ENCODE data around the gene SENP1.

Gene SENP1

DNA sequence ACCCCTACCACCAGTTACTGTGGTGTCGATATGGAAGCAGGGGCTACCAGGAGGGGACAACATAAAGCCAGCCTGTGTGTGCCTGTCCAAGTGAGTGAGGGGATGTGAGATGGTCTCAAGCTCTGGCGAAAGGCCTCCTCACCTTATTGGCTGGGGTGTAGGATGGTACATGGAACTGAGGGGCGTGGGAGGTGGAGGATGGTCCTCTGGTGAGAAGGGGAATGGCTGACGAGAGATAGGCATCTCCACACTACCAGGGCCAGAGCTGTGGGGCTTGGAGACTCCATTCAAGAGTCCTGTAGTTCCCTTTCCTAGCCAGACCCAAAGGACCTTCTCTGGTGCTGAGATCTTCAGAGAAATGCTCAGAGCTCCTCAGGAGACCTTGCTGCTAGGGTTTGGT is 69.1 kb downstream of the SENP1 start:
- DNase-seq (ENCODE audit: low read depth): no peak

- DNase-seq (ENCODE audit: low read depth): no peak
Measured at GRCh38 chr12:48034835-48035805, 70.8 kb downstream of the SENP1 start.

- no peak for DNase-seq (ENCODE audit: low read depth)
Measured at GRCh38 chr12:48033451-48033850, 72.4 kb downstream of the SENP1 start.

GRCh38 chr12:48032597-48032996 is 73.3 kb downstream of the SENP1 start:
- DNase-seq (ENCODE audit: low read depth): no peak

- DNase-seq (ENCODE audit: low read depth): no peak
Measured at GRCh38 chr12:48031135-48031960, 74.5 kb downstream of the SENP1 start.

DNA sequence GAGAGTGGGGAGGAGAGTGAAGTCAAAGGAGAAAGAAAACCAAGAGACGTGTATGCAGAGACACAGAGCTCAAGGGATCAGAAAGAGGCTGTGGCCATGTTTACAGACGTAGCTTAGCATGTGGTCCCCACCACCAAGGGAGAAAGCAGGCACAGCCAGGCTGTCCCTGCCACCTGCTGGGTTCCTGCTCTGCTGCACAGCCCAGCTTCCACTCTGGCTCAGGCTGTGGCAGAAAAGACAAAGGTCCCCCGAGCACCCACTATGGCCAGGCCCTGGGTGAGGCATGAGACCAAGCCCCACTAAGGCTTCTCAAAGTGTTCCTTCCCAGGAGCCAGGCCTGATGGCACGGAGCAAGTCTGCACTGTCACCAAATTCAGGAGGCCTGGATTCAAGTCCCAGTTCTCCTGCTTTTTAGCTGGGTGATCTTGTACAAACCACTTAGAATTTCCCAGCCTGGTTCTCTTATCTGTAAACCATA is 75.7 kb downstream of the SENP1 start:
- no peak for DNase-seq (ENCODE audit: low read depth)

- DNase-seq (ENCODE audit: low read depth): no peak
Measured at GRCh38 chr12:48029491-48030172, 76.2 kb downstream of the SENP1 start.

GRCh38 chr12:48028541-48029431 is 77.1 kb downstream of the SENP1 start:
- DNase-seq (ENCODE audit: low read depth): no peak

DNA sequence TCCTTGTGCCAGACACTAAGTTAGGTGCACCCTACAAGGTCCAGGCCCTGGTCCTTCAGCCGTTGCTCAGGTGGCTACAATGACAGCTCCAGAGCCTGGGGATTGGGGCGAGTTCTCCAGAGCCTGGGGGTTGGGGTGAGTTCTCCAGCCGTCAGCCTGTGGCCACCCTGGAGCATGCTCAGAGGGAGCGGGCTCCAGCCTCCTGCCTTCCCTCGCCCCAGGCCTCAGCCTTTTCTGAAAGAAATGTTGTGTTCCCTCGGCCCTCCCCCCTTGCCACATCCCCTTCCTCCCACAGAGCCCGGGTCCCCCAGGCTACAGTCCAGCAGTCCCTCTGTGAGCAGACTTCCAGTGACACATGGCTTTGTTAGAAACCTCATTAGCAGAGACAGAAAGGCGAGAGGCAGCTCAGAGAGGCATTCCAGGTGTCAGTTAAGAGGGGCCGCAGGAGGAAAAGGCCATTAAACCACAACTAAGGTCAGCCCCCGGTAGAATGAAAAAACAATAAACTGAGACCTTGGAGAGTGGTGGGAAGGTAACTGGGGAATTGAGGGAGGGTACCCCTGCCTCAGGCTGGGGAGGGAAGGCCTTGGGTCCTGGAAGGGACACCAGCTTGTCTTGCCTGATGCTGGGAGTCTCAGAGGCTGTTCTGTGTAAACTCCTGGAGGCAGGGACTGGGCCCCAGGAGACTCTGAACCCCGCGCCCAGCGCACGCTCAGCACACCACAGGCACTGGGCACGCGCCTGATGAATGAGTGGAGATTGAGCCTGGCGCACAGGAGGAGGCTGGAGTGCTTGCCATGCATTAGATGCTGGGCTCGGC is 78.5 kb downstream of the SENP1 start:
- DNase-seq (ENCODE audit: low read depth): no peak

DNA sequence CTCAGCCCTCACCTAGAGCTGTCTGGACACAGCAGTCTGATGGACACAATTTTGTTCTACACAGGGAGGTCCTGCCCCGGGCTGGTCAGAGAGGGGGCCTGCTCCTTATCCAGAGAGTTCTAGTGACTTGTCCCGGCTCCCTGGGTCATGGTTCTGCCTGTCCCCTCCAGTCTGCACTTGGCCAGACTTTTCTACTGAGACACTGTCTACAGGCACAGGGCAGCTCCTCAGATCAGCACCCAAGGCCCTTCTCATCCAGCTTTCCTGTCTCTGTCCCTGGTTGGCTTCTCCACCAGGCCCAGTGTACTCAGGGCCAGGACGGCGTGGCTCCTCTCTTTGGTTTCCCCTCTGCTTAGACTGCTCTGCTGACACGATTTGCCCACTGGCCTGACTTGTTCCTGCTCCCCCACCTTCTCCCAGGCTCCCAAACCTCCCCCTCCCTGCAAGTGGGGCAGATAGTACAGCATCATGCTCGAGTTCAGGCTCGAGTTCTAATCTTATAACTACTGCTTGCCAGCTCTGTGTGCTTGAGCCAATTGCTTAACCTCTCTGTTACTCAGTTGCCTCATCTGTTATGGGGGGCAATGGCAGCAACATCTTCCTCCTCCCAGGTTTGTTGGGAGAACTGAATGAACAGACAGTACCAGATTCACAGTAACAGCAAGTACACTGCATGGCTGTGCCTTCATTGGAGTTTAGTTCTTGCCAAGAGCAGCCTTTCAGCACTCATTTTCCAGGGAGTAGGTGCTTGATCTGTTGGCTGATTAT is 79.6 kb downstream of the SENP1 start:
- no peak for DNase-seq (ENCODE audit: low read depth)

- no peak for DNase-seq (ENCODE audit: low read depth)
Measured at GRCh38 chr12:48025281-48025680, 80.6 kb downstream of the SENP1 start.

GRCh38 chr12:48024735-48025134 is 81.1 kb downstream of the SENP1 start:
- no peak for DNase-seq (ENCODE audit: low read depth)

DNA sequence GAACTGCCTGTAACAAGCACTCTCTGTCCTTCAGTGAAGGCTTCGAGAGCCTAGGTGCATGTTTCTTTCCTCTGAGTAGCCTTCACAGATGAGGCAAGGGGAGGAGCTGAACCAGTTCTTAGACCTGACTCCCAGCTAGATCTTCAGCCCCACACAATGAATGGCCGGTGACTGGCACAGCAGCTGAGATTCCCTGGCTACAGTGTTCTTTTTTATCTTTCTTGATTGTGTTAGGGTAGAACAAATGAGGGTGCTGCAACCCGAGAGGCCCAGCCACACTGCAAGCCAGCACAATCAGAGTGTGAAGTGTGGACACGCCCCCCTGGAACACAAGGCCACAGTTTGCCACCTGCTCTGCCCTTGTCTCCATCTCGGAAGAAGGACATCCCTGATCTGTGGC is 82.5 kb downstream of the SENP1 start:
- no peak for DNase-seq (ENCODE audit: low read depth)

- DNase-seq (ENCODE audit: low read depth): no peak
Measured at GRCh38 chr12:48022676-48023385, 83.0 kb downstream of the SENP1 start.

DNA sequence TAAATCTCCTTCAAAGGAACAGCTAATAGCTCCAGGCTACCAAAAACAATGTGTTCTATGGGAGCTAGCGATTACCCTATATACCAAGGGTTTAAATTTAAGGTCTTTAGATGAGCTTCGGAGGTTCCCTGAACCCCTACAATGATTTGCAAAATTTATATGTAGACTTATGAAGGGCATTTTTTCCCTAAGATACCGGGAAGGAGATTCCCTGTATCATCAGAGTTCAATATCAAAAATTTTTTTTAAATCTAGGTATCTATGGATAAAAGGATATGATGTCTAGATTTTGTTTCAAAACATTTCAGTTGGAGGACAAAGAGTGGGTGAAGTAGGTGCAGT is 83.7 kb downstream of the SENP1 start:
- no peak for DNase-seq (ENCODE audit: low read depth)

- no peak for DNase-seq (ENCODE audit: low read depth)
Measured at GRCh38 chr12:48021485-48022179, 84.2 kb downstream of the SENP1 start.

GRCh38 chr12:48019639-48020265 is 86.1 kb downstream of the SENP1 start:
- DNase-seq (ENCODE audit: low read depth): no peak

DNA sequence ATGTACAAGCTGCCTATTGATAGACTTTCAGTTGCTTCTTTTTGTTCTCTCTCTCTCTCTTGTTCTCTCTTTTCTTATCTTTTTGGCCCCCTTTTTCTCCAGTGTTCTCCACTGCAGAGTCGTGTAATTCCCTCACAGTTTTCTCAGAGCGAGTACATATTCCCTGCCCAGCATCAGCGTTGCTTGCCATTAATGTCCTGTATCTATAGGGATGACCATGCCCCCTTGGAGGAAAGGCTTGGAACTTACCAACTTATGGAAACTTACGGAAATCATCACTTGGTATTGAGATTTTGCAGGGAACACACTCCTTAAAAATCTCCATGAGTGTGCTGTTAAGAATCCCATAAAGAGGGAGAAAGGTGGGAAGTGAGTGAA is 87.3 kb downstream of the SENP1 start:
- no peak for DNase-seq (ENCODE audit: low read depth)

All from stimulated activated CD8-positive, alpha-beta memory T cell treated with anti-CD3 and anti-CD28 coated beads, Interleukin-7, amount 100 ng/mL, for 24 hours (primary cell).